K562 (cell line): Measurements from ENCODE around the gene RNF144A. TPM values are rescaled to one million over a fixed set of nuclear protein-coding genes. Genes with fewer than 3 reads are reported as not detected.

Experiments
- ATAC-seq: fragments of 200-7000 bp; cut with Tn5 transposase; 3 replicates; pipeline ENCODE4 v1.9.1; 2020; ENCODE audit warnings: moderate library complexity
- BruUV-seq: library from RNA; stranded (reverse); fragments of 400-500 nt; replicated peaks from 2 replicates; lab custom pipeline; 2021; lab: Mats Ljungman, UMichigan
- CTCF ChIA-PET: fragments of 300-600 bp; formaldehyde crosslinking; extraction: SDS; loops from one replicate; lab custom pipeline; 2021; ENCODE audit warnings: low intra/inter-chr PET ratio; lab: Yijun Ruan, JAX
- POLR2A ChIA-PET: fragments of 300-600, 350-650 bp; sonication (Branson Sonifier 250); formaldehyde crosslinking; extraction: SDS; loops from one replicate; lab custom pipeline; 2021; ENCODE audit warnings: antibody characterized with exemption, inconsistent platforms; lab: Yijun Ruan, JAX
- DNase-seq, 4 experiments: peaks; one replicate each; pipeline versions ENCODE4 v3.0.0 to v3.0.0-alpha.2; 2011 to 2018; ENCODE audit warnings: low spot score in 3 of 4, mixed read lengths in 3 of 4; ENCODE audit errors: extremely low read depth in 1 of 4
- FAIRE-seq: peaks from 2 replicates; lab custom pipeline; 2011; peaks lifted over from hg19 to GRCh38; lab: Jason Lieb, UNC
- H2AFZ ChIP-seq: 2 replicates; pipeline ENCODE4 v1.6.0; 2011; ENCODE audit warnings: low read depth, low read length, control low read depth, inconsistent platforms
- H3K27ac ChIP-seq: fragments of 200-600 bp; 3 replicates; pipeline ENCODE4 v1.8.0; 2011; ENCODE audit warnings: low read depth, mild to moderate bottlenecking, control low read depth, inconsistent platforms, low read length, moderate library complexity, mixed read lengths; ENCODE audit errors: extremely low read depth
- H3K27me3 ChIP-seq, 2 experiments: fragments of 300-600 bp in 1 of 2; 2 replicates in 1 of 2; 3 replicates in 1 of 2; pipeline versions ENCODE4 v1.6.0 to v1.8.0; 2011; ENCODE audit warnings: inconsistent platforms in 2 of 2, low read length in 2 of 2, mild to moderate bottlenecking in 1 of 2, mixed read lengths in 1 of 2, moderate library complexity in 1 of 2; ENCODE audit not compliant: control insufficient read depth in 2 of 2, insufficient read depth in 2 of 2
- H3K36me3 ChIP-seq: fragments of 300-600 bp; 3 replicates; pipeline ENCODE4 v1.8.0; 2011; ENCODE audit warnings: mild to moderate bottlenecking, low read length, inconsistent platforms; ENCODE audit not compliant: control insufficient read depth, insufficient read depth
- H3K4me1 ChIP-seq, 2 experiments: fragments of 200-600 bp in 1 of 2; replicated peaks in 1 of 2; 2 replicates in 1 of 2; 3 replicates in 1 of 2; pipeline versions ENCODE4 v1.5.1 to v1.8.0; 2011; ENCODE audit warnings: inconsistent platforms in 2 of 2, low read length in 2 of 2, mild to moderate bottlenecking in 1 of 2, mixed read lengths in 1 of 2, moderate library complexity in 1 of 2; ENCODE audit not compliant: control insufficient read depth in 2 of 2, insufficient read depth in 2 of 2
- H3K4me2 ChIP-seq: 2 replicates; pipeline ENCODE4 v1.6.1; 2011; ENCODE audit warnings: low read length, control low read depth, inconsistent platforms, mixed read lengths; ENCODE audit not compliant: insufficient read depth
- H3K4me3 ChIP-seq: fragments of 200-600 bp; sonication (generic), shearing (Covaris generic); 2 replicates; pipeline ENCODE4 v1.5.1; 2016; ENCODE audit warnings: control low read depth, inconsistent platforms
- H3K79me2 ChIP-seq: fragments of 200-600 bp; 3 replicates; pipeline ENCODE4 v1.8.0; 2011; ENCODE audit warnings: low read length, inconsistent platforms; ENCODE audit not compliant: control insufficient read depth, insufficient read depth
- H3K9ac ChIP-seq, 2 experiments: 2 replicates each; pipeline versions ENCODE4 v1.6.0 to v1.6.1; 2011; ENCODE audit warnings: low read depth in 2 of 2, low read length in 2 of 2, control low read depth in 1 of 2, inconsistent platforms in 1 of 2, mild to moderate bottlenecking in 1 of 2, mixed read lengths in 1 of 2; ENCODE audit not compliant: insufficient read depth in 1 of 2
- H3K9me1 ChIP-seq: one replicate; pipeline ENCODE4 v1.6.0; 2011; ENCODE audit warnings: inconsistent platforms, mild to moderate bottlenecking, low read length, moderate library complexity; ENCODE audit not compliant: control insufficient read depth, insufficient read depth
- H3K9me3 ChIP-seq: replicated peaks from 2 replicates; pipeline ENCODE4 v1.5.1; 2011; ENCODE audit warnings: low read depth, low read length, inconsistent platforms; ENCODE audit not compliant: control insufficient read depth, insufficient read depth
- H4K20me1 ChIP-seq: replicated peaks from 2 replicates; pipeline ENCODE4 v1.6.1; 2011; ENCODE audit warnings: low read length, inconsistent platforms, mixed read lengths; ENCODE audit not compliant: control insufficient read depth, insufficient read depth
- NR1H2 ChIP-seq: sonication (generic); formaldehyde crosslinking; IDR thresholded peaks from 2 replicates; pipeline ENCODE4 v1.4.0; 2020; ENCODE audit warnings: mild to moderate bottlenecking, missing genetic modification reagents
- PYGO2 ChIP-seq: fragments of 450-650 bp; IDR thresholded peaks from 2 replicates; pipeline ENCODE4 v1.6.1; 2016; ENCODE audit warnings: mild to moderate bottlenecking, missing genetic modification characterization, moderate library complexity, missing compliant biosample characterization
- ZKSCAN1 ChIP-seq: fragments of 150-350 bp; IDR thresholded peaks from 2 replicates; pipeline ENCODE4 v1.6.1; 2016; ENCODE audit warnings: low read depth, low read length
- ZNF3 ChIP-seq: fragments of 250-450 bp; sonication (Bioruptor Pico); IDR thresholded peaks from 2 replicates; pipeline ENCODE4 v1.5.0; 2021; ENCODE audit warnings: mild to moderate bottlenecking, moderate library complexity
- WGBS: fragments of 100-300 bp; shearing (Covaris generic); methylation state at CpG from one replicate; pipeline ENCODE4 v1.1.6; 2016; ENCODE audit warnings: low coverage, mixed read lengths; ENCODE audit not compliant: insufficient coverage; ENCODE audit errors: missing lambda C conversion rate; 5-methylcytosine and 5-hydroxymethylcytosine counted together
- in situ Hi-C: fragments of 300-500 bp; cut with MboI; formaldehyde crosslinking; loops from 4 replicates; pipeline ENCODE4 v1.15.0; 2018; ENCODE audit warnings: inconsistent platforms, mixed read lengths
- intact Hi-C: fragments of 100-400 bp; cut with micrococcal nuclease; formaldehyde crosslinking; loops from 2 replicates; pipeline ENCODE4 v1.14.2; 2022
- polyA plus RNA-seq, 8 experiments: library from polyadenylated mRNA; depleted of rRNA in 4 of 8; stranded (reverse) in 5 of 8; unstranded in 3 of 8; fragments of >200 nt; fragmentation: Nextera tagmentation in 2 of 8; fragmentation: Illumina TruSeq in 1 of 8; extraction: Ambion mirVana in 2 of 8; extraction: Trizol in 1 of 8; gene quantifications; 2 replicates each; pipeline versions ENCODE4 v1.2.1 to v1.2.3, GENCODE V29; 2011 to 2014; ENCODE audit warnings: inconsistent platforms in 1 of 8, missing spikeins in 1 of 8
- total RNA-seq, 7 experiments: library from RNA; depleted of rRNA in 6 of 7; stranded (reverse); fragments of >200 nt in 6 of 7; fragmentation: Illumina TruSeq in 2 of 7; extraction: Trizol in 2 of 7; gene quantifications; 2 replicates each; pipeline versions ENCODE4 v1.2.1 to v1.2.3, GENCODE V29; 2011 to 2021; ENCODE audit warnings: low replicate concordance in 1 of 7
- TF ChIP-seq, protein P1 (sequence below): sonication (generic); formaldehyde crosslinking; IDR thresholded peaks from 2 replicates; pipeline ENCODE4 v1.8.0; 2022; ENCODE audit warnings: mild to moderate bottlenecking, missing genetic modification reagents

The RNF144A gene
- total and polyA plus RNA-seq, 9 of the 15 experiments (the other 6 are each of a cell fraction or from before 2014, with no cell fraction given) = 0.96 to 11.3 (median 6.2) TPM

DNA sequence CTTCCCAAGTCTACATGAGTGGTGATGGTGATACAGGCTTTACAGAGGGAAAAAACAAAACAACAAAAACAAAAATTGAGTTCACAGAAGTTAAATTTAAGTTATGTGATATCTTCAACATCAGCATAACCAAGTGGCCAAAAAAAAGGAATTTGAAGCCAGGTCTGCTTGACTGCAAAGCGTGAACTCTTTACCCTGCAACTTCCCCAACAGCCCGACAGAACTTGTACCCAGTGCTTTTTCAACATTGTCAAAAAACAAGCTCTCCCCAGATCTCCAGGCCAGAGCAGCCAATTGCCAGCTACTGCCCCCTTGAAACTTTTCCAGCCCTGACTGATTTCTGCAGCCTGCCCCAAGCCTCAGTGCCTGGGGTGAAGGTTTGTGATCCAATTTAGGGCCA, 76.7 kb downstream of the RNF144A start:
- FAIRE-seq (no peak), DNase-seq (no peak), ATAC-seq (no peak)
- in situ Hi-C loops = no loop called here
- TF ChIP-seq NR1H2 = no peak
- no peak for TF ChIP-seq PYGO2 (tag)
- no peak for TF ChIP-seq ZKSCAN1
- Histone ChIP-seq H3K9ac (no peak overlapping the region), H3K27me3 (no peaks in the 10 kb centered on the region; a peak in 1 of 5 replicates), H3K4me3 (no peak overlapping the region), H4K20me1 (no peaks in the 10 kb centered on the region), H3K79me2 (no peaks in the 10 kb centered on the region), H3K9me3 (no peaks in the 10 kb centered on the region), H3K27ac (no peak overlapping the region), H3K9me1 (no peaks in the 10 kb centered on the region), H3K36me3 (no peaks in the 10 kb centered on the region), H3K4me2 (no peak overlapping the region), H2AFZ (no peak overlapping the region), H3K4me1 (0 out of 5 replicates have a peak, but pooled peaks cover 0 to 3% of the 10 kb centered on the region in 2 experiments)
- ChIA-PET CTCF (no interaction called here), POLR2A (interaction anchor here (1.2 to 1.7 kb wide), 2 partner anchors 15 to 24 kb away, joined by 3 to 5 read pairs; no protein-coding TSS in a partner anchor)
- intact Hi-C loops = no loop called here
- 46% methylated on average over 2 of the region's 2 CpGs for WGBS
- no TSS peak for BruUV-seq

DNA sequence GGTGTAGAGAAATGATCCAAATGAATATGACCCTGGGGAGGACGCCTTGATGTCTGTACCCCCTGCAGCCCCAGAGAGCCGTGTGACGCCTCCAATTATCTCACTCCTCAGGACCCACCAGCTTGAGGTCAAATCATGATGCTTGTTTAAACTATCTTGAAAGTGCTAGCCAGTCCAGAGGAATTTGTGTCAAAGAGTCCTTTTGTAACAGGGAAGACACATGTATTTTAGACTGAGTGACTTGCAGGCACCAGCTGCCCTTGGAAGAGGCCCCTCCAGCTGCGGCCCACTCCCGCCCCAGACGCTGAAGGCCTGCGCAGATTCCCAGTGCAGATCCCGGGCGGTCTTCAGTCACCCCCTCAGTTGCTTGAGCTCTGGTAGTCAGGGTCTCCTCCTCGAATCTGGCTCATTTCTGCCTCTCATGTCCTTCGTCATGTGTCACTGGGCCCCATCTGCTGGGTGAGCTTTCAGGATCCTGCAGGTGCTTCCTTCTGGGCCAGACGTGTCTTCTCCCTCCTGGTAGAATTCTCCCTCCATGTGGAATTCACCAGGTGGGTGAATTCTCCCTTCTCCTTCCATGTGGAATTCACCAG, 77.4 kb downstream of the RNF144A start:
- no TSS peak for BruUV-seq
- Histone ChIP-seq H4K20me1 (no peaks in the 10 kb centered on the region), H3K9me1 (no peaks in the 10 kb centered on the region), H3K9me3 (no peaks in the 10 kb centered on the region), H3K9ac (no peak overlapping the region), H3K4me1 (0 out of 5 replicates have a peak, but pooled peaks cover 0 to 3% of the 10 kb centered on the region in 2 experiments), H2AFZ (no peak overlapping the region), H3K4me3 (no peak overlapping the region), H3K4me2 (no peak overlapping the region), H3K27me3 (no peaks in the 10 kb centered on the region; a peak in 1 of 5 replicates), H3K36me3 (no peaks in the 10 kb centered on the region), H3K79me2 (no peaks in the 10 kb centered on the region), H3K27ac (no peak overlapping the region)
- 65% methylated on average over 12 of the region's 12 CpGs for WGBS
- POLR2A ChIA-PET = interaction anchor here (1.2 to 1.7 kb wide), 2 partner anchors 15 to 23 kb away, joined by 3 to 5 read pairs; no protein-coding TSS in a partner anchor
- TF ChIP-seq, protein P1, sequence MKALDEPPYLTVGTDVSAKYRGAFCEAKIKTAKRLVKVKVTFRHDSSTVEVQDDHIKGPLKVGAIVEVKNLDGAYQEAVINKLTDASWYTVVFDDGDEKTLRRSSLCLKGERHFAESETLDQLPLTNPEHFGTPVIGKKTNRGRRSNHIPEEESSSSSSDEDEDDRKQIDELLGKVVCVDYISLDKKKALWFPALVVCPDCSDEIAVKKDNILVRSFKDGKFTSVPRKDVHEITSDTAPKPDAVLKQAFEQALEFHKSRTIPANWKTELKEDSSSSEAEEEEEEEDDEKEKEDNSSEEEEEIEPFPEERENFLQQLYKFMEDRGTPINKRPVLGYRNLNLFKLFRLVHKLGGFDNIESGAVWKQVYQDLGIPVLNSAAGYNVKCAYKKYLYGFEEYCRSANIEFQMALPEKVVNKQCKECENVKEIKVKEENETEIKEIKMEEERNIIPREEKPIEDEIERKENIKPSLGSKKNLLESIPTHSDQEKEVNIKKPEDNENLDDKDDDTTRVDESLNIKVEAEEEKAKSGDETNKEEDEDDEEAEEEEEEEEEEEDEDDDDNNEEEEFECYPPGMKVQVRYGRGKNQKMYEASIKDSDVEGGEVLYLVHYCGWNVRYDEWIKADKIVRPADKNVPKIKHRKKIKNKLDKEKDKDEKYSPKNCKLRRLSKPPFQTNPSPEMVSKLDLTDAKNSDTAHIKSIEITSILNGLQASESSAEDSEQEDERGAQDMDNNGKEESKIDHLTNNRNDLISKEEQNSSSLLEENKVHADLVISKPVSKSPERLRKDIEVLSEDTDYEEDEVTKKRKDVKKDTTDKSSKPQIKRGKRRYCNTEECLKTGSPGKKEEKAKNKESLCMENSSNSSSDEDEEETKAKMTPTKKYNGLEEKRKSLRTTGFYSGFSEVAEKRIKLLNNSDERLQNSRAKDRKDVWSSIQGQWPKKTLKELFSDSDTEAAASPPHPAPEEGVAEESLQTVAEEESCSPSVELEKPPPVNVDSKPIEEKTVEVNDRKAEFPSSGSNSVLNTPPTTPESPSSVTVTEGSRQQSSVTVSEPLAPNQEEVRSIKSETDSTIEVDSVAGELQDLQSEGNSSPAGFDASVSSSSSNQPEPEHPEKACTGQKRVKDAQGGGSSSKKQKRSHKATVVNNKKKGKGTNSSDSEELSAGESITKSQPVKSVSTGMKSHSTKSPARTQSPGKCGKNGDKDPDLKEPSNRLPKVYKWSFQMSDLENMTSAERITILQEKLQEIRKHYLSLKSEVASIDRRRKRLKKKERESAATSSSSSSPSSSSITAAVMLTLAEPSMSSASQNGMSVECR (CRISPR knock-in tag) = no peak
- TF ChIP-seq ZNF3 = no peak
- DNase-seq (no peak), FAIRE-seq (no peak), ATAC-seq (no peak)
- in situ Hi-C loops (no loop called here), intact Hi-C loops (no loop called here)
- CTCF ChIA-PET = no interaction called here
